Hepatocyte (in vitro differentiated cells): ENCODE measurements around the gene OR13G1. TPM values are rescaled to one million over a fixed set of nuclear protein-coding genes. Genes with fewer than 3 reads are reported as not detected.

ENCODE experiments used
- DNase-seq: peaks from one replicate; pipeline ENCODE4 v3.0.0-alpha.2; 2016; ENCODE audit warnings: low spot score
- H2AFZ ChIP-seq: fragments of 200-600 bp; sonication (generic); 2 replicates; pipeline ENCODE4 v1.6.0; 2016; ENCODE audit warnings: antibody characterized with exemption, mild to moderate bottlenecking
- H3K27ac ChIP-seq: fragments of 200-600 bp; sonication (generic); 2 replicates; pipeline ENCODE4 v1.5.1; 2016; ENCODE audit warnings: mild to moderate bottlenecking
- H3K27me3 ChIP-seq: fragments of 200-600 bp; sonication (generic); 2 replicates; pipeline ENCODE4 v1.6.1; 2016
- H3K36me3 ChIP-seq: fragments of 200-600 bp; sonication (generic); replicated peaks from 2 replicates; pipeline ENCODE4 v1.5.1; 2016; ENCODE audit warnings: low read depth; ENCODE audit not compliant: insufficient read depth
- H3K4me1 ChIP-seq: fragments of 200-600 bp; sonication (generic); 2 replicates; pipeline ENCODE4 v1.5.1; 2016; ENCODE audit warnings: mild to moderate bottlenecking, moderate library complexity; ENCODE audit not compliant: insufficient read depth
- H3K4me2 ChIP-seq: fragments of 200-600 bp; sonication (generic); 2 replicates; pipeline ENCODE4 v1.6.0; 2016
- H3K4me3 ChIP-seq: fragments of 200-600 bp; sonication (generic); 2 replicates; pipeline ENCODE4 v1.5.1; 2016; ENCODE audit warnings: mild to moderate bottlenecking
- H3K79me2 ChIP-seq: fragments of 200-600 bp; sonication (generic); 2 replicates; pipeline ENCODE4 v1.6.0; 2017; ENCODE audit warnings: mild to moderate bottlenecking
- H3K9me2 ChIP-seq: fragments of 200-600 bp; sonication (generic); replicated peaks from 2 replicates; pipeline ENCODE4 v1.6.0; 2017; ENCODE audit warnings: mild to moderate bottlenecking; ENCODE audit not compliant: insufficient read depth
- H3K9me3 ChIP-seq: fragments of 200-600 bp; sonication (generic); 2 replicates; pipeline ENCODE4 v1.5.1; 2016; ENCODE audit warnings: low read depth, mild to moderate bottlenecking
- H4K20me1 ChIP-seq: fragments of 200-600 bp; sonication (generic); 2 replicates; pipeline ENCODE4 v1.6.0; 2016; ENCODE audit warnings: mild to moderate bottlenecking; ENCODE audit not compliant: insufficient read depth, poor library complexity, severe bottlenecking
- EZH2 ChIP-seq: fragments of 200-600 bp; sonication (generic); IDR thresholded peaks from 2 replicates; pipeline ENCODE4 v1.6.1; 2016; ENCODE audit warnings: antibody characterized with exemption, mild to moderate bottlenecking, borderline replicate concordance
- EZH2phosphoT487 ChIP-seq: fragments of 200-600 bp; sonication (generic); IDR thresholded peaks from one replicate; pipeline ENCODE4 v1.6.1; 2018; ENCODE audit warnings: antibody characterized with exemption, mild to moderate bottlenecking, low read depth, moderate library complexity; ENCODE audit not compliant: unreplicated experiment, severe bottlenecking
- WGBS: methylation state at CpG from one replicate; pipeline ENCODE4 v1.1.6; 2016; ENCODE audit warnings: low lambda C conversion rate; ENCODE audit errors: missing lambda C conversion rate; 5-methylcytosine and 5-hydroxymethylcytosine counted together
- polyA plus RNA-seq: library from polyadenylated mRNA; unstranded; fragments of >200 nt; fragmentation: Nextera tagmentation; extraction: Ambion mirVana; gene quantifications from 2 replicates; pipeline ENCODE4 v1.2.1, GENCODE V29; 2016
- total RNA-seq: library from RNA; depleted of rRNA; stranded (reverse); fragments of >200 nt; gene quantifications from 2 replicates; pipeline ENCODE4 v1.2.3, GENCODE V29; 2014
- TF ChIP-seq, protein P1 (sequence below): fragments of 200-600 bp; sonication (generic); IDR thresholded peaks from 2 replicates; pipeline ENCODE4 v1.5.1; 2016; ENCODE audit warnings: antibody characterized with exemption, mild to moderate bottlenecking; ENCODE audit not compliant: poor library complexity

OR13G1 gene, protein sequence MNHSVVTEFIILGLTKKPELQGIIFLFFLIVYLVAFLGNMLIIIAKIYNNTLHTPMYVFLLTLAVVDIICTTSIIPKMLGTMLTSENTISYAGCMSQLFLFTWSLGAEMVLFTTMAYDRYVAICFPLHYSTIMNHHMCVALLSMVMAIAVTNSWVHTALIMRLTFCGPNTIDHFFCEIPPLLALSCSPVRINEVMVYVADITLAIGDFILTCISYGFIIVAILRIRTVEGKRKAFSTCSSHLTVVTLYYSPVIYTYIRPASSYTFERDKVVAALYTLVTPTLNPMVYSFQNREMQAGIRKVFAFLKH
- total RNA-seq (not detected in 2 replicates), polyA plus RNA-seq (not detected in 2 replicates)

DNA sequence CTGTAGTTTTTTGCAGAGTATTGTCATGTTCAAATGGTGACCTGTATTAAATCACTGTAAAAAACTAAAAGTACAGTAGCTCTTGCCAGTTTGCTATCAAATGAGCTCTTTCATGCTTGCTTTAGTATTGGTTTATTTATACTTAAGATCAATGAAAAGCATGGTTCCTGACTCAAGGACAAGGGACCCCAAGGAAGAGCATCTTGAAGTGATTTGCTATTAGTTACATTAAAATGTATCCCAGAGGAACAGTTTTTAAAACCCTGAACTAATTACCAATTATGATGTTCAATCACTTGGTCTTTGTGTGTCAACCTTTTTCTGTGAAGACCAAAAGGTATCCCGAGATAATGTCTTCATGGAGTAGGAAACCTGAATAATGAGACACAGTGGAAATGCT is at the start of gene OR13G1:
Gene OR13G1, minus strand, starts transcription at position 101 of the 400 bp plus-strand sequence. CDS start 6,698 bp downstream, outside the sequence.
- Histone ChIP-seq H3K36me3 (no peaks in the 10 kb centered on the region), H3K27me3 (no peaks in the 10 kb centered on the region), H3K9me3 (no peaks in the 10 kb centered on the region), H3K79me2 (no peaks in the 10 kb centered on the region), H2AFZ (no peak within 1 kb of the TSS), H3K4me2 (no peak within 1 kb of the TSS), H4K20me1 (no peaks in the 10 kb centered on the region), H3K9me2 (no peaks in the 10 kb centered on the region), H3K4me1 (no peaks in the 10 kb centered on the region), H3K4me3 (no peak within 1 kb of the TSS), H3K27ac (no peak within 1 kb of the TSS)
- no peak for DNase-seq
- WGBS = 58% methylated on average over 1 of the region's 1 CpG
- TF ChIP-seq, protein P1, sequence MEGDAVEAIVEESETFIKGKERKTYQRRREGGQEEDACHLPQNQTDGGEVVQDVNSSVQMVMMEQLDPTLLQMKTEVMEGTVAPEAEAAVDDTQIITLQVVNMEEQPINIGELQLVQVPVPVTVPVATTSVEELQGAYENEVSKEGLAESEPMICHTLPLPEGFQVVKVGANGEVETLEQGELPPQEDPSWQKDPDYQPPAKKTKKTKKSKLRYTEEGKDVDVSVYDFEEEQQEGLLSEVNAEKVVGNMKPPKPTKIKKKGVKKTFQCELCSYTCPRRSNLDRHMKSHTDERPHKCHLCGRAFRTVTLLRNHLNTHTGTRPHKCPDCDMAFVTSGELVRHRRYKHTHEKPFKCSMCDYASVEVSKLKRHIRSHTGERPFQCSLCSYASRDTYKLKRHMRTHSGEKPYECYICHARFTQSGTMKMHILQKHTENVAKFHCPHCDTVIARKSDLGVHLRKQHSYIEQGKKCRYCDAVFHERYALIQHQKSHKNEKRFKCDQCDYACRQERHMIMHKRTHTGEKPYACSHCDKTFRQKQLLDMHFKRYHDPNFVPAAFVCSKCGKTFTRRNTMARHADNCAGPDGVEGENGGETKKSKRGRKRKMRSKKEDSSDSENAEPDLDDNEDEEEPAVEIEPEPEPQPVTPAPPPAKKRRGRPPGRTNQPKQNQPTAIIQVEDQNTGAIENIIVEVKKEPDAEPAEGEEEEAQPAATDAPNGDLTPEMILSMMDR = no peak
- no peak for TF ChIP-seq EZH2
- TF ChIP-seq EZH2phosphoT487 = no peak

DNA sequence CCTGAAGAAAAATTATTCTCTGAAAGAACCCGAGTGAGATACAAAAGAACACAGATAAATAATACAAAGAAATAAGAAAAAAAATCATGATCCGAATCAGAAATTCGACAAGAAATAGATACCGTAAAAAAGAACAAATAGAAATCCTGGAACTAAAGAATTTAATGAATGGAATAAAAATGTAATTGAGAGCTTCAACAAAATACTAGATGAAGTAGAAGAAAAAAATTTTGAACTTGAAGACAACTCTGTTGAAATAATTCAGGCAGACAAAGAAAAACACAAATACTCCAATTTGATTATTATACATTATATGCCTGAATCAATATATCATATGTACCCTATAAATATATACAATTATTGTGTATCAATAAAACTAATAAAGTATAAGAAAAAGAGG is 41.7 kb upstream of the OR13G1 start:
- TF ChIP-seq, protein P1 = no peak
- no peak for TF ChIP-seq EZH2phosphoT487
- no peak for TF ChIP-seq EZH2
- Histone ChIP-seq H2AFZ (no peak overlapping the region), H3K9me2 (no peaks in the 10 kb centered on the region), H3K27ac (no peak overlapping the region), H3K27me3 (no peaks in the 10 kb centered on the region), H4K20me1 (no peaks in the 10 kb centered on the region), H3K4me1 (no peaks in the 10 kb centered on the region), H3K9me3 (no peaks in the 10 kb centered on the region), H3K4me3 (no peak overlapping the region), H3K4me2 (no peak overlapping the region), H3K79me2 (no peaks in the 10 kb centered on the region), H3K36me3 (no peaks in the 10 kb centered on the region)
- DNase-seq = no peak
- WGBS = 84% methylated on average over 4 of the region's 4 CpGs

DNA sequence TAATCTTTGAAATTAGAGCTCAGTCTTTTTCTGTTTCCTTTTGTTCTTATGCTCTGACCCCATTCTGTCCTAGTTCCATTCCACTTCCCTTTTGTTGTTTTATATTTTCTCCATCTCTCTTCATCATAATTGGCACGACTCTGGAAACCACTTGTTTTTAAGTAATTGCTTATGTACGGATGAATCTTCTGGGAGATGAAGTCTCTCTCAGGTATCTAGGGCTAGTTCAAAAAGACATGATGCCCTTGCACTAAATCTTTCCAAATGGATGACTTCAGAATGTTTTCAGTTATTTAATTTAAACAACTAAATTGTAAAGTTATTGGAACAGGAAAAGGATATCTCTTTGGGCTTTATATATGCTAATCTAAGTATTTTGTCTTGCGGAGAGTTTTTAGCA is 37.0 kb upstream of the OR13G1 start, which contains the start of gene OR6F1:
Gene OR6F1, minus strand, starts transcription at position 101 of the 400 bp plus-strand sequence. CDS start 3,891 bp downstream, outside the sequence.
- DNase-seq = no peak
- 72% methylated on average over 3 of the region's 3 CpGs for WGBS
- Histone ChIP-seq H4K20me1 (no peaks in the 10 kb centered on the region), H3K4me3 (no peak within 1 kb of the TSS), H2AFZ (no peak within 1 kb of the TSS), H3K9me2 (no peaks in the 10 kb centered on the region), H3K4me1 (no peaks in the 10 kb centered on the region), H3K4me2 (no peak within 1 kb of the TSS), H3K36me3 (no peaks in the 10 kb centered on the region), H3K79me2 (no peaks in the 10 kb centered on the region), H3K27ac (no peak within 1 kb of the TSS), H3K9me3 (no peaks in the 10 kb centered on the region), H3K27me3 (no peaks in the 10 kb centered on the region)
- TF ChIP-seq EZH2phosphoT487 = no peak
- TF ChIP-seq, protein P1 = no peak
- no peak for TF ChIP-seq EZH2
